Lung (tissue), 12 donors: ENCODE data around the gene SDK2. TPM values are rescaled to one million over a fixed set of nuclear protein-coding genes. Genes with fewer than 3 reads are reported as not detected.
"Not testable (repeated sequence)": the region's sequence is repeated elsewhere in the genome, so short reads cannot be mapped to it uniquely, and the experiment has no call there.

Experiments used
- ATAC-seq: fragments of 200-7000 bp; cut with Tn5 transposase; one replicate; pipeline ENCODE4 v1.9.1; 2020; ENCODE audit warnings: moderate number of reproducible peaks; ENCODE audit not compliant: insufficient read depth, low FRiP score
- DNase-seq, 3 donors: peaks; one replicate each; pipeline ENCODE4 v3.0.0-alpha.2; 2013 to 2017
- H3K27ac ChIP-seq, 2 donors: one replicate each; pipeline ENCODE4 v1.5.1; 2013; ENCODE audit warnings: mild to moderate bottlenecking in 2 of 2, moderate library complexity in 2 of 2, control low read depth in 1 of 2, inconsistent platforms in 1 of 2, low read depth in 1 of 2, low read length in 1 of 2
- H3K27me3 ChIP-seq, 3 donors: one replicate each; pipeline ENCODE4 v1.5.1; 2013; ENCODE audit warnings: low read length in 2 of 3; ENCODE audit not compliant: control insufficient read depth in 3 of 3, insufficient read depth in 3 of 3
- H3K36me3 ChIP-seq, 4 donors: one replicate each; pipeline ENCODE4 v1.5.1; 2013; ENCODE audit warnings: low read length in 4 of 4, mild to moderate bottlenecking in 1 of 4, moderate library complexity in 1 of 4; ENCODE audit not compliant: control insufficient read depth in 4 of 4, insufficient read depth in 4 of 4
- H3K4me1 ChIP-seq, 5 donors: one replicate each; pipeline ENCODE4 v1.5.1; 2013; ENCODE audit warnings: low read length in 5 of 5, mild to moderate bottlenecking in 2 of 5, moderate library complexity in 1 of 5; ENCODE audit not compliant: control insufficient read depth in 5 of 5, insufficient read depth in 5 of 5
- H3K4me3 ChIP-seq: one replicate; pipeline ENCODE4 v1.5.1; 2013; ENCODE audit warnings: mild to moderate bottlenecking, control low read depth, moderate library complexity
- H3K9ac ChIP-seq, 2 donors: one replicate each; pipeline ENCODE4 v1.5.1; 2013; ENCODE audit warnings: low read length in 2 of 2, control low read depth in 1 of 2; ENCODE audit not compliant: insufficient read depth in 1 of 2
- H3K9me3 ChIP-seq, 4 donors: one replicate each; pipeline ENCODE4 v1.5.1; 2013; ENCODE audit warnings: low read length in 3 of 4, mild to moderate bottlenecking in 1 of 4, moderate library complexity in 1 of 4; ENCODE audit not compliant: control insufficient read depth in 4 of 4, insufficient read depth in 3 of 4
- CTCF ChIP-seq: IDR thresholded peaks from 2 replicates; pipeline ENCODE4 v1.5.1; 2012; ENCODE audit warnings: mild to moderate bottlenecking; ENCODE audit errors: control extremely low read depth, extremely low read depth
- WGBS, 2 donors: extraction: QIAGEN DNeasy Blood & Tissue Kit; methylation state at CpG; one replicate each; pipeline ENCODE4 v1.1.7; 2013; 5-methylcytosine and 5-hydroxymethylcytosine counted together
- polyA plus RNA-seq, 2 donors: library from polyadenylated mRNA; stranded (reverse); fragments of 200-250 nt; gene quantifications; one replicate each; pipeline ENCODE4 v1.2.1, GENCODE V29; 2013
- total RNA-seq, 2 donors: library from RNA; depleted of rRNA in 1 of 2; stranded (reverse); fragments of >200 nt in 1 of 2; gene quantifications; one replicate each; pipeline ENCODE4 v1.2.1, GENCODE V29; 2014 to 2021
- donor health status: control.
- donor health status: control.
- donor health status: Bipolar disorder and iron deficiency.
- donor health status: healthy.
- donor health status: DM: yes; HTN: yes; CAD: no.

SDK2 gene
- total and polyA plus RNA-seq, 4 donors = 0.91 to 41.7 (median 4.3) TPM

GRCh38 chr17:73334771-73335513 is 309.3 kb downstream of the SDK2 start:
- WGBS, 2 donors = 81 to 85% methylated on average over 12 of the region's 12 CpGs

GRCh38 chr17:73333445-73333844 is 310.8 kb downstream of the SDK2 start:
- not testable (repeated sequence) for H3K27ac ChIP-seq, H3K9ac ChIP-seq, H3K27me3 ChIP-seq, H3K4me3 ChIP-seq, H3K9me3 ChIP-seq, H3K36me3 ChIP-seq, ATAC-seq
- peaks cover 0 to 30% (median 5%) of the 10 kb centered on the region in 5 donors for H3K4me1 ChIP-seq
- DNase-seq = peak in 1 of 3 donors; percentile 64
- 41 to 48% methylated on average over 8 to 9 of the region's 9 CpGs for WGBS, 2 donors

More at GRCh38 chr17:73334771-73335513, 309.3 kb downstream of the SDK2 start:
- H3K9me3 ChIP-seq = no peaks in the 10 kb centered on the region
- H3K4me3 ChIP-seq = no peak overlapping the region
- no peak overlapping the region for H3K27ac ChIP-seq
- H3K4me1 ChIP-seq = peaks cover 0 to 37% (median 7%) of the 10 kb centered on the region in 5 donors
- H3K27me3 ChIP-seq = no peaks in the 10 kb centered on the region
- DNase-seq (no peak), ATAC-seq (no peak)
- no peak for TF ChIP-seq CTCF
- H3K36me3 ChIP-seq = no peaks in the 10 kb centered on the region
- no peak overlapping the region for H3K9ac ChIP-seq

- Histone ChIP-seq H3K9me3 (no peaks in the 10 kb centered on the region), H3K9ac (no peak overlapping the region), H3K36me3 (no peaks in the 10 kb centered on the region), H3K27ac (no peak overlapping the region), H3K4me1 (peaks cover 0 to 12% (median 0%) of the 10 kb centered on the region in 5 donors), H3K4me3 (no peak overlapping the region), H3K27me3 (no peaks in the 10 kb centered on the region)
- ATAC-seq (no peak), DNase-seq (no peak)
- 82 to 90% methylated on average over 3 of the region's 3 CpGs for WGBS, 2 donors
- TF ChIP-seq CTCF = no peak
Observed at GRCh38 chr17:73331060-73331459, 313.2 kb downstream of the SDK2 start.

- Histone ChIP-seq H3K27me3 (no peaks in the 10 kb centered on the region), H3K9me3 (no peaks in the 10 kb centered on the region), H3K36me3 (no peaks in the 10 kb centered on the region), H3K4me1 (peaks cover 0 to 31% (median 12%) of the 10 kb centered on the region in 5 donors), H3K4me3 (no peak overlapping the region), H3K9ac (no peak overlapping the region), H3K27ac (no peak overlapping the region)
- ATAC-seq (no peak), DNase-seq (no peak)
- 94 to 96% methylated on average over 7 of the region's 7 CpGs for WGBS, 2 donors
- TF ChIP-seq CTCF = no peak
Observed at GRCh38 chr17:73327676-73328075, 316.6 kb downstream of the SDK2 start.
